Measurements from ENCODE around the gene SKOR2. TPM values are rescaled to one million over a fixed set of nuclear protein-coding genes. Genes with fewer than 3 reads are reported as not detected.

The SKOR2 gene
- total and polyA plus RNA-seq, 2 experiments from 2014 or later, result 0.10 to 0.42 TPM

DNA sequence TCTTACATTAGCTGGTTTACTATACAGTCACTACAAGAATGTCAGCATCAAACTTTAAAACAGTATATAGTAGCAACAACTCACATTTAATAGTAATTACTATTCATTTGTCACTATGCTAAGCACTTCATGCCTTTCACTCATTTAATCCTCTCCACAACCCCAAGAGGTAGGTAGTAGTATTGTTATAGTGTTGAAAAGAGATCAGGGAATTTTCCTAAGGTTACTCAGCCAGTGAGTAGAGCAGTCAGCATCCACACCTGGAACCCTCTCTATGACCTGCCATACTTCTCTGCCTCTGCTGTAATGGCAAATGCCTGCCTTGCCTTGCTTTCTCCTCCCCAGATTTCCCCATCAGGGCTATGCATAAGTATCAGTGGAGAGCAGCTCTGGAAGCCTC lies 24.8 kb downstream of the SKOR2 start:
- H3K4me2 ChIP-seq, result no peak overlapping the region
- H3K27ac ChIP-seq (ENCODE audit: low read depth), result no peak overlapping the region
- Mint-ChIP-seq H3K27ac (no peak overlapping the region), H3K4me3 (no peak overlapping the region), H3K36me3 (ENCODE audit: low read depth) (no peaks in the 10 kb centered on the region), H3K4me1 (peaks cover 9% of the 10 kb centered on the region; the same call in 2 of the 3 replicates), H3K9me3 (no peaks in the 10 kb centered on the region), H3K27me3 (ENCODE audit: insufficient read depth, low read depth, poor library complexity) (peaks cover 2% of the 10 kb centered on the region)
- H3K36me3 ChIP-seq (ENCODE audit: insufficient read depth), result no peaks in the 10 kb centered on the region
- peak overlapping the region; percentile 73 for H2AFZ ChIP-seq
- H4K20me1 ChIP-seq (replicated peaks; ENCODE audit: insufficient read depth), result no peaks in the 10 kb centered on the region
- no peaks in the 10 kb centered on the region for H3K79me2 ChIP-seq (replicated peaks; ENCODE audit: insufficient read depth)
- TF ChIP-seq, protein P1, sequence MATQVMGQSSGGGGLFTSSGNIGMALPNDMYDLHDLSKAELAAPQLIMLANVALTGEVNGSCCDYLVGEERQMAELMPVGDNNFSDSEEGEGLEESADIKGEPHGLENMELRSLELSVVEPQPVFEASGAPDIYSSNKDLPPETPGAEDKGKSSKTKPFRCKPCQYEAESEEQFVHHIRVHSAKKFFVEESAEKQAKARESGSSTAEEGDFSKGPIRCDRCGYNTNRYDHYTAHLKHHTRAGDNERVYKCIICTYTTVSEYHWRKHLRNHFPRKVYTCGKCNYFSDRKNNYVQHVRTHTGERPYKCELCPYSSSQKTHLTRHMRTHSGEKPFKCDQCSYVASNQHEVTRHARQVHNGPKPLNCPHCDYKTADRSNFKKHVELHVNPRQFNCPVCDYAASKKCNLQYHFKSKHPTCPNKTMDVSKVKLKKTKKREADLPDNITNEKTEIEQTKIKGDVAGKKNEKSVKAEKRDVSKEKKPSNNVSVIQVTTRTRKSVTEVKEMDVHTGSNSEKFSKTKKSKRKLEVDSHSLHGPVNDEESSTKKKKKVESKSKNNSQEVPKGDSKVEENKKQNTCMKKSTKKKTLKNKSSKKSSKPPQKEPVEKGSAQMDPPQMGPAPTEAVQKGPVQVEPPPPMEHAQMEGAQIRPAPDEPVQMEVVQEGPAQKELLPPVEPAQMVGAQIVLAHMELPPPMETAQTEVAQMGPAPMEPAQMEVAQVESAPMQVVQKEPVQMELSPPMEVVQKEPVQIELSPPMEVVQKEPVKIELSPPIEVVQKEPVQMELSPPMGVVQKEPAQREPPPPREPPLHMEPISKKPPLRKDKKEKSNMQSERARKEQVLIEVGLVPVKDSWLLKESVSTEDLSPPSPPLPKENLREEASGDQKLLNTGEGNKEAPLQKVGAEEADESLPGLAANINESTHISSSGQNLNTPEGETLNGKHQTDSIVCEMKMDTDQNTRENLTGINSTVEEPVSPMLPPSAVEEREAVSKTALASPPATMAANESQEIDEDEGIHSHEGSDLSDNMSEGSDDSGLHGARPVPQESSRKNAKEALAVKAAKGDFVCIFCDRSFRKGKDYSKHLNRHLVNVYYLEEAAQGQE (IDR thresholded peaks at IDR 0.05; ENCODE audit: unreplicated experiment), result no peak
- TF ChIP-seq CREB1 (CRISPR knock-in tag; IDR thresholded peaks at IDR 0.05; ENCODE audit: low read depth) (no peak), ZNF114 (CRISPR knock-in tag; IDR thresholded peaks at IDR 0.05) (no peak), NANOG (IDR thresholded peaks at IDR 0.05; ENCODE audit: borderline replicate concordance) (no peak), ZNF331 (CRISPR knock-in tag; IDR thresholded peaks at IDR 0.05; ENCODE audit: low read depth) (no peak), JUNB (IDR thresholded peaks at IDR 0.05; ENCODE audit: unreplicated experiment) (no peak), STAT1 (IDR thresholded peaks at IDR 0.05; ENCODE audit: unreplicated experiment) (no peak), POLR2AphosphoS5 (IDR thresholded peaks at IDR 0.05; ENCODE audit: low read depth) (no peak), EZH2phosphoT487 (IDR thresholded peaks at IDR 0.05; ENCODE audit: unreplicated experiment) (no peak), EZH2 (IDR thresholded peaks at IDR 0.05; ENCODE audit: low read depth, unreplicated experiment) (no peak)
- TF ChIP-seq, protein P2, sequence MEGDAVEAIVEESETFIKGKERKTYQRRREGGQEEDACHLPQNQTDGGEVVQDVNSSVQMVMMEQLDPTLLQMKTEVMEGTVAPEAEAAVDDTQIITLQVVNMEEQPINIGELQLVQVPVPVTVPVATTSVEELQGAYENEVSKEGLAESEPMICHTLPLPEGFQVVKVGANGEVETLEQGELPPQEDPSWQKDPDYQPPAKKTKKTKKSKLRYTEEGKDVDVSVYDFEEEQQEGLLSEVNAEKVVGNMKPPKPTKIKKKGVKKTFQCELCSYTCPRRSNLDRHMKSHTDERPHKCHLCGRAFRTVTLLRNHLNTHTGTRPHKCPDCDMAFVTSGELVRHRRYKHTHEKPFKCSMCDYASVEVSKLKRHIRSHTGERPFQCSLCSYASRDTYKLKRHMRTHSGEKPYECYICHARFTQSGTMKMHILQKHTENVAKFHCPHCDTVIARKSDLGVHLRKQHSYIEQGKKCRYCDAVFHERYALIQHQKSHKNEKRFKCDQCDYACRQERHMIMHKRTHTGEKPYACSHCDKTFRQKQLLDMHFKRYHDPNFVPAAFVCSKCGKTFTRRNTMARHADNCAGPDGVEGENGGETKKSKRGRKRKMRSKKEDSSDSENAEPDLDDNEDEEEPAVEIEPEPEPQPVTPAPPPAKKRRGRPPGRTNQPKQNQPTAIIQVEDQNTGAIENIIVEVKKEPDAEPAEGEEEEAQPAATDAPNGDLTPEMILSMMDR (conservative IDR thresholded peaks at IDR 0.05; ENCODE audit: low read depth in 2 of 2), result no peak
- TF ChIP-seq, protein P3, sequence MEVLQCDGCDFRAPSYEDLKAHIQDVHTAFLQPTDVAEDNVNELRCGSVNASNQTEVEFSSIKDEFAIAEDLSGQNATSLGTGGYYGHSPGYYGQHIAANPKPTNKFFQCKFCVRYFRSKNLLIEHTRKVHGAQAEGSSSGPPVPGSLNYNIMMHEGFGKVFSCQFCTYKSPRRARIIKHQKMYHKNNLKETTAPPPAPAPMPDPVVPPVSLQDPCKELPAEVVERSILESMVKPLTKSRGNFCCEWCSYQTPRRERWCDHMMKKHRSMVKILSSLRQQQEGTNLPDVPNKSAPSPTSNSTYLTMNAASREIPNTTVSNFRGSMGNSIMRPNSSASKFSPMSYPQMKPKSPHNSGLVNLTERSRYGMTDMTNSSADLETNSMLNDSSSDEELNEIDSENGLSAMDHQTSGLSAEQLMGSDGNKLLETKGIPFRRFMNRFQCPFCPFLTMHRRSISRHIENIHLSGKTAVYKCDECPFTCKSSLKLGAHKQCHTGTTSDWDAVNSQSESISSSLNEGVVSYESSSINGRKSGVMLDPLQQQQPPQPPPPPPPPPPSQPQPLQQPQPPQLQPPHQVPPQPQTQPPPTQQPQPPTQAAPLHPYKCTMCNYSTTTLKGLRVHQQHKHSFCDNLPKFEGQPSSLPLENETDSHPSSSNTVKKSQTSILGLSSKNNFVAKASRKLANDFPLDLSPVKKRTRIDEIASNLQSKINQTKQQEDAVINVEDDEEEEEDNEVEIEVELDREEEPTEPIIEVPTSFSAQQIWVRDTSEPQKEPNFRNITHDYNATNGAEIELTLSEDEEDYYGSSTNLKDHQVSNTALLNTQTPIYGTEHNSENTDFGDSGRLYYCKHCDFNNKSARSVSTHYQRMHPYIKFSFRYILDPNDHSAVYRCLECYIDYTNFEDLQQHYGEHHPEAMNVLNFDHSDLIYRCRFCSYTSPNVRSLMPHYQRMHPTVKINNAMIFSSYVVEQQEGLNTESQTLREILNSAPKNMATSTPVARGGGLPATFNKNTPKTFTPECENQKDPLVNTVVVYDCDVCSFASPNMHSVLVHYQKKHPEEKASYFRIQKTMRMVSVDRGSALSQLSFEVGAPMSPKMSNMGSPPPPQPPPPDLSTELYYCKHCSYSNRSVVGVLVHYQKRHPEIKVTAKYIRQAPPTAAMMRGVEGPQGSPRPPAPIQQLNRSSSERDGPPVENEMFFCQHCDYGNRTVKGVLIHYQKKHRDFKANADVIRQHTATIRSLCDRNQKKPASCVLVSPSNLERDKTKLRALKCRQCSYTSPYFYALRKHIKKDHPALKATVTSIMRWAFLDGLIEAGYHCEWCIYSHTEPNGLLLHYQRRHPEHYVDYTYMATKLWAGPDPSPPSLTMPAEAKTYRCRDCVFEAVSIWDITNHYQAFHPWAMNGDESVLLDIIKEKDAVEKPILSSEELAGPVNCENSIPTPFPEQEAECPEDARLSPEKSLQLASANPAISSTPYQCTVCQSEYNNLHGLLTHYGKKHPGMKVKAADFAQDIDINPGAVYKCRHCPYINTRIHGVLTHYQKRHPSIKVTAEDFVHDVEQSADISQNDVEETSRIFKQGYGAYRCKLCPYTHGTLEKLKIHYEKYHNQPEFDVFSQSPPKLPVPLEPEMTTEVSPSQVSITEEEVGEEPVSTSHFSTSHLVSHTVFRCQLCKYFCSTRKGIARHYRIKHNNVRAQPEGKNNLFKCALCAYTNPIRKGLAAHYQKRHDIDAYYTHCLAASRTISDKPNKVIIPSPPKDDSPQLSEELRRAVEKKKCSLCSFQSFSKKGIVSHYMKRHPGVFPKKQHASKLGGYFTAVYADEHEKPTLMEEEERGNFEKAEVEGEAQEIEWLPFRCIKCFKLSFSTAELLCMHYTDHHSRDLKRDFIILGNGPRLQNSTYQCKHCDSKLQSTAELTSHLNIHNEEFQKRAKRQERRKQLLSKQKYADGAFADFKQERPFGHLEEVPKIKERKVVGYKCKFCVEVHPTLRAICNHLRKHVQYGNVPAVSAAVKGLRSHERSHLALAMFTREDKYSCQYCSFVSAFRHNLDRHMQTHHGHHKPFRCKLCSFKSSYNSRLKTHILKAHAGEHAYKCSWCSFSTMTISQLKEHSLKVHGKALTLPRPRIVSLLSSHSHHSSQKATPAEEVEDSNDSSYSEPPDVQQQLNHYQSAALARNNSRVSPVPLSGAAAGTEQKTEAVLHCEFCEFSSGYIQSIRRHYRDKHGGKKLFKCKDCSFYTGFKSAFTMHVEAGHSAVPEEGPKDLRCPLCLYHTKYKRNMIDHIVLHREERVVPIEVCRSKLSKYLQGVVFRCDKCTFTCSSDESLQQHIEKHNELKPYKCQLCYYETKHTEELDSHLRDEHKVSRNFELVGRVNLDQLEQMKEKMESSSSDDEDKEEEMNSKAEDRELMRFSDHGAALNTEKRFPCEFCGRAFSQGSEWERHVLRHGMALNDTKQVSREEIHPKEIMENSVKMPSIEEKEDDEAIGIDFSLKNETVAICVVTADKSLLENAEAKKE (CRISPR knock-in tag; IDR thresholded peaks at IDR 0.05), result no peak
- TF ChIP-seq, protein P4, sequence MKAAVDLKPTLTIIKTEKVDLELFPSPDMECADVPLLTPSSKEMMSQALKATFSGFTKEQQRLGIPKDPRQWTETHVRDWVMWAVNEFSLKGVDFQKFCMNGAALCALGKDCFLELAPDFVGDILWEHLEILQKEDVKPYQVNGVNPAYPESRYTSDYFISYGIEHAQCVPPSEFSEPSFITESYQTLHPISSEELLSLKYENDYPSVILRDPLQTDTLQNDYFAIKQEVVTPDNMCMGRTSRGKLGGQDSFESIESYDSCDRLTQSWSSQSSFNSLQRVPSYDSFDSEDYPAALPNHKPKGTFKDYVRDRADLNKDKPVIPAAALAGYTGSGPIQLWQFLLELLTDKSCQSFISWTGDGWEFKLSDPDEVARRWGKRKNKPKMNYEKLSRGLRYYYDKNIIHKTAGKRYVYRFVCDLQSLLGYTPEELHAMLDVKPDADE (IDR thresholded peaks at IDR 0.05), result no peak
- no peaks in the 10 kb centered on the region for H3K9me2 ChIP-seq (ENCODE audit: insufficient read depth)
- H3K27me3 ChIP-seq (ENCODE audit: insufficient read depth), result no peaks in the 10 kb centered on the region
- peaks cover 7% of the 10 kb centered on the region for H3K4me1 ChIP-seq (ENCODE audit: insufficient read depth)
- DNase-seq (ENCODE audit: low spot score), result no peak
- no peak overlapping the region for H3K4me3 ChIP-seq
- peak; percentile 71 for ATAC-seq
- H3F3A ChIP-seq (replicated peaks; ENCODE audit: low read depth), result no peaks in the 10 kb centered on the region
